Measurements from ENCODE around the gene CRABP1.

The CRABP1 gene

GRCh38 chr15:78322243-78322642 lies 17.9 kb upstream of the CRABP1 start:
- peak; percentile 67 for DNase-seq (ENCODE audit: low read depth, low spot score)
- H3K4me3 ChIP-seq (ENCODE audit: low read depth, low read length), result no peak overlapping the region
- in situ Hi-C loops (cut with HindIII; ENCODE audit: low sequenced_read_pairs), result no loop called here
- no peak for TF ChIP-seq CTCF (IDR thresholded peaks at IDR 0.05; ENCODE audit: low read depth, low read length)

- in situ Hi-C loops (cut with HindIII; ENCODE audit: low sequenced_read_pairs), result no loop called here
- DNase-seq (ENCODE audit: low read depth, low spot score), result no peak
- no peak for TF ChIP-seq CTCF (IDR thresholded peaks at IDR 0.05; ENCODE audit: low read depth, low read length)
- H3K4me3 ChIP-seq (ENCODE audit: low read depth, low read length), result no peak overlapping the region
These were observed 17.2 kb upstream of the CRABP1 start for GRCh38 chr15:78322724-78323521.

- in situ Hi-C loops (cut with HindIII; ENCODE audit: low sequenced_read_pairs), result no loop called here
- no peak for DNase-seq (ENCODE audit: low read depth, low spot score)
- TF ChIP-seq CTCF (IDR thresholded peaks at IDR 0.05; ENCODE audit: low read depth, low read length), result no peak
- no peak overlapping the region for H3K4me3 ChIP-seq (ENCODE audit: low read depth, low read length)
These were observed 16.5 kb upstream of the CRABP1 start for GRCh38 chr15:78323693-78324092.

GRCh38 chr15:78324144-78324543 lies 16.0 kb upstream of the CRABP1 start:
- H3K4me3 ChIP-seq (ENCODE audit: low read depth, low read length), result no peak overlapping the region
- in situ Hi-C loops (cut with HindIII; ENCODE audit: low sequenced_read_pairs), result no loop called here
- no peak for TF ChIP-seq CTCF (IDR thresholded peaks at IDR 0.05; ENCODE audit: low read depth, low read length)
- DNase-seq (ENCODE audit: low read depth, low spot score), result no peak

- TF ChIP-seq CTCF (IDR thresholded peaks at IDR 0.05; ENCODE audit: low read depth, low read length), result no peak
- no peak overlapping the region for H3K4me3 ChIP-seq (ENCODE audit: low read depth, low read length)
- in situ Hi-C loops (cut with HindIII; ENCODE audit: low sequenced_read_pairs), result no loop called here
- peak; percentile 29 for DNase-seq (ENCODE audit: low read depth, low spot score)
These were observed 14.9 kb upstream of the CRABP1 start for GRCh38 chr15:78325092-78325843.

GRCh38 chr15:78327466-78327865 lies 12.7 kb upstream of the CRABP1 start:
- no peak for DNase-seq (ENCODE audit: low read depth, low spot score)
- TF ChIP-seq CTCF (IDR thresholded peaks at IDR 0.05; ENCODE audit: low read depth, low read length), result no peak
- H3K4me3 ChIP-seq (ENCODE audit: low read depth, low read length), result no peak overlapping the region
- in situ Hi-C loops (cut with HindIII; ENCODE audit: low sequenced_read_pairs), result no loop called here
